Thyroid gland (tissue), 4 donors: ENCODE measurements around the gene COL4A1. TPM values are rescaled to one million over a fixed set of nuclear protein-coding genes. Genes with fewer than 3 reads are reported as not detected.

Source experiments
- DNase-seq, 2 donors: peaks; one replicate each; pipeline ENCODE4 v3.0.0-alpha.2; 2019
- H3K27ac ChIP-seq, 3 donors: fragments of 200-600 bp; sonication (generic); 1 replicate in 2 of 3; 2 replicates in 1 of 3; pipeline ENCODE4 v1.5.1; 2016 to 2019; ENCODE audit warnings: mild to moderate bottlenecking in 1 of 3, moderate library complexity in 1 of 3
- H3K27me3 ChIP-seq: fragments of 200-600 bp; sonication (generic); one replicate; pipeline ENCODE4 v1.5.1; 2019
- H3K36me3 ChIP-seq, 2 donors: fragments of 200-600 bp; sonication (generic); one replicate each; pipeline ENCODE4 v1.5.1; 2016 to 2019
- H3K4me1 ChIP-seq, 2 donors: fragments of 200-600 bp; sonication (generic); one replicate each; pipeline ENCODE4 v1.5.1; 2017 to 2019
- H3K4me3 ChIP-seq, 3 donors: fragments of 200-600 bp; sonication (generic); replicated peaks in 1 of 3; 1 replicate in 2 of 3; 2 replicates in 1 of 3; pipeline ENCODE4 v1.5.1; 2016; ENCODE audit warnings: mild to moderate bottlenecking in 1 of 3
- H3K9me3 ChIP-seq: fragments of 200-600 bp; sonication (generic); one replicate; pipeline ENCODE4 v1.5.1; 2017
- POLR2A ChIP-seq, 2 donors: fragments of 450-650 bp; IDR thresholded peaks; one replicate each; pipeline ENCODE4 v1.6.1; 2017; ENCODE audit warnings: antibody characterized with exemption in 2 of 2, mild to moderate bottlenecking in 2 of 2, moderate library complexity in 1 of 2
- WGBS, 2 donors: methylation state at CpG; one replicate each; pipeline ENCODE4 v1.1.5; 2017; 5-methylcytosine and 5-hydroxymethylcytosine counted together
- intact Hi-C: fragments of 100-400 bp; cut with DNase I; formaldehyde crosslinking; loops from one replicate; pipeline ENCODE4 v1.15.1; 2023
- total RNA-seq, 4 donors: library from RNA; depleted of rRNA; stranded (reverse); fragments of >200 nt; gene quantifications; one replicate each; pipeline ENCODE4 v1.2.3, GENCODE V29; 2016
- TF ChIP-seq, protein P1 (sequence below), 6 experiments: fragments of 200-600 bp in 3 of 6; fragments of 450-650 bp in 3 of 6; sonication (generic) in 3 of 6; IDR thresholded peaks; one replicate each; pipeline ENCODE4 v1.5.1; 2016 to 2019; ENCODE audit warnings: antibody characterized with exemption in 6 of 6, mild to moderate bottlenecking in 2 of 6, inconsistent platforms in 1 of 6, moderate library complexity in 1 of 6

The COL4A1 gene
- total RNA-seq, 4 donors from 2014 or later: 71.3 to 161 (median 112) TPM

GRCh38 chr13:110221406-110222117, 85.4 kb downstream of the COL4A1 start:
- Histone ChIP-seq H3K4me3 (no peak overlapping the region), H3K9me3 (no peaks in the 10 kb centered on the region), H3K4me1 (peaks cover 4 to 26% of the 10 kb centered on the region in 2 donors), H3K27me3 (no peaks in the 10 kb centered on the region), H3K36me3 (no peaks in the 10 kb centered on the region), H3K27ac (peak overlapping the region; percentile 38 to 80 (median 49))
- WGBS, 2 donors: 33 to 40% methylated on average over 18 of the region's 18 CpGs
- TF ChIP-seq POLR2A (IDR thresholded peaks at IDR 0.05): no peak
- TF ChIP-seq, protein P1, sequence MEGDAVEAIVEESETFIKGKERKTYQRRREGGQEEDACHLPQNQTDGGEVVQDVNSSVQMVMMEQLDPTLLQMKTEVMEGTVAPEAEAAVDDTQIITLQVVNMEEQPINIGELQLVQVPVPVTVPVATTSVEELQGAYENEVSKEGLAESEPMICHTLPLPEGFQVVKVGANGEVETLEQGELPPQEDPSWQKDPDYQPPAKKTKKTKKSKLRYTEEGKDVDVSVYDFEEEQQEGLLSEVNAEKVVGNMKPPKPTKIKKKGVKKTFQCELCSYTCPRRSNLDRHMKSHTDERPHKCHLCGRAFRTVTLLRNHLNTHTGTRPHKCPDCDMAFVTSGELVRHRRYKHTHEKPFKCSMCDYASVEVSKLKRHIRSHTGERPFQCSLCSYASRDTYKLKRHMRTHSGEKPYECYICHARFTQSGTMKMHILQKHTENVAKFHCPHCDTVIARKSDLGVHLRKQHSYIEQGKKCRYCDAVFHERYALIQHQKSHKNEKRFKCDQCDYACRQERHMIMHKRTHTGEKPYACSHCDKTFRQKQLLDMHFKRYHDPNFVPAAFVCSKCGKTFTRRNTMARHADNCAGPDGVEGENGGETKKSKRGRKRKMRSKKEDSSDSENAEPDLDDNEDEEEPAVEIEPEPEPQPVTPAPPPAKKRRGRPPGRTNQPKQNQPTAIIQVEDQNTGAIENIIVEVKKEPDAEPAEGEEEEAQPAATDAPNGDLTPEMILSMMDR (IDR thresholded peaks at IDR 0.05): no peak
- peak in 1 of 2 donors; percentile 66 for DNase-seq
- intact Hi-C loops: loop anchor here (5.0 to 10.0 kb wide), 2 partner anchors 191 to 223 kb away; no protein-coding TSS in a partner anchor

- TF ChIP-seq, protein P1 (IDR thresholded peaks at IDR 0.05): no peak
- no peak for TF ChIP-seq POLR2A (IDR thresholded peaks at IDR 0.05)
- Histone ChIP-seq H3K9me3 (no peaks in the 10 kb centered on the region), H3K4me3 (no peak overlapping the region), H3K27ac (peak overlapping the region in 2 of 3 donors; percentile 49 to 80), H3K4me1 (peaks cover 4 to 27% of the 10 kb centered on the region in 2 donors), H3K36me3 (no peaks in the 10 kb centered on the region), H3K27me3 (no peaks in the 10 kb centered on the region)
- DNase-seq: no peak
- WGBS, 2 donors: 85 to 91% methylated on average over 7 of the region's 7 CpGs
- intact Hi-C loops: loop anchor here (5.0 to 10.0 kb wide), 2 partner anchors 192 to 224 kb away; no protein-coding TSS in a partner anchor
These were observed 86.5 kb downstream of the COL4A1 start for GRCh38 chr13:110220471-110220870.

GRCh38 chr13:110218581-110219201, 88.3 kb downstream of the COL4A1 start:
- Histone ChIP-seq H3K9me3 (no peaks in the 10 kb centered on the region), H3K36me3 (no peaks in the 10 kb centered on the region), H3K27ac (no peak overlapping the region), H3K4me3 (no peak overlapping the region), H3K27me3 (no peaks in the 10 kb centered on the region), H3K4me1 (peaks cover 4 to 28% of the 10 kb centered on the region in 2 donors)
- no peak for TF ChIP-seq POLR2A (IDR thresholded peaks at IDR 0.05)
- TF ChIP-seq, protein P1 (IDR thresholded peaks at IDR 0.05): no peak
- whole genome bisulfite sequencing, 2 donors: 72 to 73% methylated on average over 20 to 21 of the region's 21 CpGs
- intact Hi-C loops: no loop called here
- DNase-seq: no peak

- Histone ChIP-seq H3K36me3 (peaks cover 0 to 5% of the 10 kb centered on the region in 2 donors), H3K27ac (peak overlapping the region in 1 of 3 donors; percentile 0), H3K4me1 (peaks cover 4 to 28% of the 10 kb centered on the region in 2 donors), H3K27me3 (no peaks in the 10 kb centered on the region), H3K9me3 (no peaks in the 10 kb centered on the region), H3K4me3 (no peak overlapping the region)
- TF ChIP-seq POLR2A (IDR thresholded peaks at IDR 0.05): no peak
- TF ChIP-seq, protein P1 (IDR thresholded peaks at IDR 0.05): no peak
- WGBS, 2 donors: 86 to 93% methylated on average over 2 of the region's 2 CpGs
- no peak for DNase-seq
- intact Hi-C loops: no loop called here
These were observed 89.1 kb downstream of the COL4A1 start for GRCh38 chr13:110217811-110218210.

GRCh38 chr13:110217085-110217484, 89.9 kb downstream of the COL4A1 start:
- no peak for TF ChIP-seq POLR2A (IDR thresholded peaks at IDR 0.05)
- TF ChIP-seq, protein P1 (IDR thresholded peaks at IDR 0.05): no peak
- peaks cover 4 to 28% of the 10 kb centered on the region in 2 donors for H3K4me1 ChIP-seq
- H3K27ac ChIP-seq: peak overlapping the region in 2 of 3 donors; percentile 0 to 18
- H3K36me3 ChIP-seq: peaks cover 3 to 11% of the 10 kb centered on the region in 2 donors
- 69 to 71% methylated on average over 5 of the region's 5 CpGs for WGBS, 2 donors
- H3K4me3 ChIP-seq: no peak overlapping the region
- DNase-seq: no peak
- H3K9me3 ChIP-seq: no peaks in the 10 kb centered on the region
- no peaks in the 10 kb centered on the region for H3K27me3 ChIP-seq
- intact Hi-C loops: no loop called here
